OCI-LY7 (cell line): ENCODE measurements around the gene MYLIP.

Experiments used
- EZH2phosphoT487 ChIP-seq: fragments of 200-600 bp; sonication (generic); IDR thresholded peaks from 2 replicates; pipeline ENCODE4 v1.6.1; 2018; ENCODE audit warnings: low read depth, borderline replicate concordance, mild to moderate bottlenecking, mixed run types, antibody characterized with exemption, low read length, moderate library complexity, mixed read lengths
- TF ChIP-seq, protein P1 (sequence below): fragments of 200-600 bp; sonication (generic); conservative IDR thresholded peaks from 2 replicates; pipeline ENCODE4 v1.5.1; 2014; ENCODE audit warnings: mild to moderate bottlenecking, antibody characterized with exemption, low read length, moderate library complexity, mixed read lengths

DNA sequence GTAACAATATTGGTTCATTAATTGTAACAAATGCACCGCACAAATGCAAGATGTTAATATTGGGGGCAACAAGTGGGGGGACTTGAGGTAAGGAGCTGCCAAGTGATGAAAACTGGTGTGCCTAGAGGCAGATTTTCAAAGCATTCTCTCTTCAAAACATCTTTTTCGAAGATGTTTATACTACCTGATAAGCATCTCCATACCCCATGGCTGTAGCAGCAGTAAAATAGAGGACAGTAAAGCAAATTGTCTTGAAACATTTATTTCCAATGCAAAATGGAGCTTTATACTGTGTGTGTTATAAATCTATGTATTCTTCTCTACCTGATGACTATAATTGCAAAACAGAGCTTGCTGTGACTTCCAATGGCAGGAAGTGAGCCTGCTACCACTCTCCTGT, 42.5 kb downstream of the MYLIP start:
- TF ChIP-seq, protein P1, sequence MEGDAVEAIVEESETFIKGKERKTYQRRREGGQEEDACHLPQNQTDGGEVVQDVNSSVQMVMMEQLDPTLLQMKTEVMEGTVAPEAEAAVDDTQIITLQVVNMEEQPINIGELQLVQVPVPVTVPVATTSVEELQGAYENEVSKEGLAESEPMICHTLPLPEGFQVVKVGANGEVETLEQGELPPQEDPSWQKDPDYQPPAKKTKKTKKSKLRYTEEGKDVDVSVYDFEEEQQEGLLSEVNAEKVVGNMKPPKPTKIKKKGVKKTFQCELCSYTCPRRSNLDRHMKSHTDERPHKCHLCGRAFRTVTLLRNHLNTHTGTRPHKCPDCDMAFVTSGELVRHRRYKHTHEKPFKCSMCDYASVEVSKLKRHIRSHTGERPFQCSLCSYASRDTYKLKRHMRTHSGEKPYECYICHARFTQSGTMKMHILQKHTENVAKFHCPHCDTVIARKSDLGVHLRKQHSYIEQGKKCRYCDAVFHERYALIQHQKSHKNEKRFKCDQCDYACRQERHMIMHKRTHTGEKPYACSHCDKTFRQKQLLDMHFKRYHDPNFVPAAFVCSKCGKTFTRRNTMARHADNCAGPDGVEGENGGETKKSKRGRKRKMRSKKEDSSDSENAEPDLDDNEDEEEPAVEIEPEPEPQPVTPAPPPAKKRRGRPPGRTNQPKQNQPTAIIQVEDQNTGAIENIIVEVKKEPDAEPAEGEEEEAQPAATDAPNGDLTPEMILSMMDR, result no peak
- no peak for TF ChIP-seq EZH2phosphoT487
